Pancreas (tissue), 10 donors: Measurements from ENCODE around the gene ARX. TPM values are rescaled to one million over a fixed set of nuclear protein-coding genes. Genes with fewer than 3 reads are reported as not detected.

Experiments
- ATAC-seq, 4 donors: fragments of 200-7000 bp; cut with Tn5 transposase; one replicate each; pipeline versions ENCODE4 v1.8.0 to v1.9.1; 2020; ENCODE audit warnings: mild to moderate bottlenecking in 4 of 4, moderate library complexity in 4 of 4
- DNase-seq, 6 donors: peaks; one replicate each; pipeline ENCODE4 v3.0.0-alpha.2; 2020
- FAIRE-seq: peaks from 2 replicates; lab custom pipeline; 2012; peaks lifted over from hg19 to GRCh38; lab: Jason Lieb, UNC
- H3K27ac ChIP-seq, 4 donors: fragments of 200-600 bp; sonication (generic); 1 replicate in 3 of 4; 2 replicates in 1 of 4; pipeline versions ENCODE4 v1.5.0 to v1.8.0; 2020
- H3K27me3 ChIP-seq, 4 donors: fragments of 200-600 bp; one replicate each; pipeline ENCODE4 v1.8.0; 2021
- H3K36me3 ChIP-seq, 3 donors: fragments of 200-600 bp; sonication (generic) in 1 of 3; one replicate each; pipeline versions ENCODE4 v1.5.0 to v1.8.0; 2020 to 2021
- H3K4me1 ChIP-seq, 3 donors: fragments of 200-600 bp; one replicate each; pipeline ENCODE4 v1.8.0; 2021
- H3K4me3 ChIP-seq, 4 donors: fragments of 200-600 bp; sonication (generic) in 2 of 4; one replicate each; pipeline versions ENCODE4 v1.5.0 to v1.8.0; 2020 to 2021
- H3K9me3 ChIP-seq, 4 donors: fragments of 200-600 bp; one replicate each; pipeline ENCODE4 v1.8.0; 2021
- CTCF ChIP-seq, 4 donors: fragments of 200-600 bp; sonication (generic) in 3 of 4; IDR thresholded peaks; one replicate each; pipeline versions ENCODE4 v1.5.0 to v1.8.0; 2021; ENCODE audit warnings: antibody characterized with exemption in 4 of 4
- WGBS, 2 donors: extraction: QIAGEN DNeasy Blood & Tissue Kit; methylation state at CpG; one replicate each; pipeline ENCODE4 v1.1.7; 2013; 5-methylcytosine and 5-hydroxymethylcytosine counted together
- intact Hi-C, 3 donors: fragments of 100-400 bp; cut with DNase I; formaldehyde crosslinking; loops; one replicate each; pipeline versions ENCODE4 v1.11.1 to v1.14.2; 2022
- polyA plus RNA-seq, 2 donors: library from polyadenylated mRNA; stranded (reverse); fragments of 200-250 nt; gene quantifications; one replicate each; pipeline ENCODE4 v1.2.3, GENCODE V29; 2013
- total RNA-seq, 6 donors: library from RNA; stranded (reverse); fragmentation: NEBNext Ultra II Directional in 4 of 6; extraction: Animal tissue kit (Norgen Biotek cat#: 25700) in 4 of 6; gene quantifications; one replicate each; pipeline versions ENCODE4 v1.2.1 to v1.2.4, GENCODE V29; 2021 to 2023
- donor health status: healthy with polysubstance abuse.
- donor health status: DM: no; HTN: no; CAD: no; lungs with moderate emphysema.
- donor health status: DM: no; HTN: no; CAD: no.
- donor health status: control.
- donor health status: control.
- donor health status: Bipolar disorder and iron deficiency.
- donor health status: DM: yes; HTN: yes; CAD: no.
- donor health status: DM: no; HTN: no; CAD: no.
- donor health status: DM: no; HTN: no; CAD: no.
- donor health status: DM: yes; HTN: yes; CAD: no.

The ARX gene
- total and polyA plus RNA-seq, 8 donors, result 0.32 to 9.6 (median 1.5) TPM

- intact Hi-C loops, result no loop called here
- H3K27me3 ChIP-seq, result peaks cover 0 to 71% (median 22%) of the 10 kb centered on the region in 4 donors
- FAIRE-seq, result no peak
Measured at GRCh38 chrX:25018682-25019081, 2.9 kb upstream of the ARX start.

GRCh38 chrX:25017667-25018247 lies 2.0 kb upstream of the ARX start:
- Histone ChIP-seq H3K9me3 (no peaks in the 10 kb centered on the region), H3K27ac (no peak overlapping the region), H3K36me3 (no peaks in the 10 kb centered on the region), H3K4me3 (peak overlapping the region in 1 of 4 donors; percentile 2), H3K4me1 (no peaks in the 10 kb centered on the region), H3K27me3 (peaks cover 0 to 71% (median 22%) of the 10 kb centered on the region in 4 donors)
- ATAC-seq, result no peak
- WGBS, 2 donors, result 5 to 19% methylated on average over 32 of the region's 32 CpGs
- FAIRE-seq, result no peak
- intact Hi-C loops, result no loop called here
- no peak for DNase-seq
- TF ChIP-seq CTCF (IDR thresholded peaks at IDR 0.05), result no peak

More at GRCh38 chrX:25018682-25019081, 2.9 kb upstream of the ARX start:
- Histone ChIP-seq H3K4me3 (no peak overlapping the region), H3K4me1 (no peaks in the 10 kb centered on the region), H3K9me3 (no peaks in the 10 kb centered on the region), H3K27ac (no peak overlapping the region), H3K36me3 (no peaks in the 10 kb centered on the region)
- TF ChIP-seq CTCF (IDR thresholded peaks at IDR 0.05), result no peak
- 29 to 31% methylated on average over 3 of the region's 3 CpGs for WGBS, 2 donors
- DNase-seq (no peak), ATAC-seq (no peak)

- H3K27ac ChIP-seq, result no peak overlapping the region
- H3K36me3 ChIP-seq, result no peaks in the 10 kb centered on the region
- no peaks in the 10 kb centered on the region for H3K9me3 ChIP-seq
- TF ChIP-seq CTCF (IDR thresholded peaks at IDR 0.05), result no peak
- ATAC-seq (no peak), FAIRE-seq (no peak), DNase-seq (no peak)
- WGBS, 2 donors, result 22 to 25% methylated on average over 17 of the region's 17 CpGs
- H3K27me3 ChIP-seq, result peaks cover 0 to 71% (median 21%) of the 10 kb centered on the region in 4 donors
- H3K4me3 ChIP-seq, result peak overlapping the region in 1 of 4 donors; percentile 2
- H3K4me1 ChIP-seq, result no peaks in the 10 kb centered on the region
- intact Hi-C loops, result no loop called here
Measured at GRCh38 chrX:25016938-25017598, 1.3 kb upstream of the ARX start.

GRCh38 chrX:25016361-25016671 lies 551 bp upstream of the ARX start:
- FAIRE-seq (no peak), DNase-seq (no peak), ATAC-seq (no peak)
- peaks cover 0 to 72% (median 18%) of the 10 kb centered on the region in 4 donors for H3K27me3 ChIP-seq
- H3K4me3 ChIP-seq, result no peak overlapping the region
- H3K36me3 ChIP-seq, result no peaks in the 10 kb centered on the region
- intact Hi-C loops, result no loop called here
- no peaks in the 10 kb centered on the region for H3K9me3 ChIP-seq
- no peaks in the 10 kb centered on the region for H3K4me1 ChIP-seq
- H3K27ac ChIP-seq, result no peak overlapping the region
- TF ChIP-seq CTCF (IDR thresholded peaks at IDR 0.05), result no peak
- 28 to 29% methylated on average over 20 of the region's 20 CpGs for WGBS, 2 donors

GRCh38 chrX:25014366-25014838 lies 1.4 kb downstream of the ARX start:
- H3K27ac ChIP-seq, result no peak overlapping the region
- H3K9me3 ChIP-seq, result no peaks in the 10 kb centered on the region
- no peak overlapping the region for H3K4me3 ChIP-seq
- FAIRE-seq (no peak), DNase-seq (no peak), ATAC-seq (no peak)
- H3K36me3 ChIP-seq, result no peaks in the 10 kb centered on the region
- H3K4me1 ChIP-seq, result no peaks in the 10 kb centered on the region
- peaks cover 0 to 67% (median 12%) of the 10 kb centered on the region in 4 donors for H3K27me3 ChIP-seq
- intact Hi-C loops, result no loop called here
- WGBS, 2 donors, result 36% methylated on average over 19 of the region's 19 CpGs
- TF ChIP-seq CTCF (IDR thresholded peaks at IDR 0.05), result no peak
